Dedifferentiated amniotic fluid mesenchymal stem cell (primary cell): Measurements from ENCODE around the gene RARA.

ENCODE experiments used
- DNase-seq: peaks from one replicate; pipeline ENCODE4 v3.0.0-alpha.2; 2016; ENCODE audit errors: extremely low spot score

The RARA gene

GRCh38 chr17:40309031-40309948 lies at the start of gene RARA:
Gene RARA, plus strand, starts transcription at chr17:40309180. Its CDS starts 22,039 bp downstream, at chr17:40331219.
- DNase-seq, result no peak

GRCh38 chr17:40259505-40259904 lies 49.5 kb upstream of the RARA start:
- DNase-seq, result no peak

GRCh38 chr17:40260528-40260927 lies 48.5 kb upstream of the RARA start:
- no peak for DNase-seq

GRCh38 chr17:40264458-40265185 lies 44.4 kb upstream of the RARA start:
- DNase-seq, result no peak

- DNase-seq, result no peak
These were observed 43.6 kb upstream of the RARA start for GRCh38 chr17:40265337-40265736.

GRCh38 chr17:40266882-40267281 lies 42.1 kb upstream of the RARA start:
- DNase-seq, result no peak

- DNase-seq, result no peak
These were observed 40.8 kb upstream of the RARA start for GRCh38 chr17:40268141-40268712.

GRCh38 chr17:40278414-40278813 lies 30.6 kb upstream of the RARA start:
- DNase-seq, result no peak

- no peak for DNase-seq
These were observed 29.6 kb upstream of the RARA start for GRCh38 chr17:40279402-40279801.

GRCh38 chr17:40281663-40282062 lies 27.3 kb upstream of the RARA start:
- DNase-seq, result no peak

- peak; percentile 69 for DNase-seq
These were observed 25.3 kb upstream of the RARA start for GRCh38 chr17:40283662-40284061.

GRCh38 chr17:40284085-40284713 lies 24.8 kb upstream of the RARA start:
- peak; percentile 79 for DNase-seq

- DNase-seq, result no peak
These were observed 22.5 kb upstream of the RARA start for GRCh38 chr17:40286473-40286872.

GRCh38 chr17:40287159-40287493 lies 21.9 kb upstream of the RARA start:
- DNase-seq, result no peak

GRCh38 chr17:40287494-40288369 lies 21.2 kb upstream of the RARA start, which contains the start of gene CDC6:
Gene CDC6, plus strand, starts transcription at chr17:40287879. Its CDS starts 1,542 bp downstream, at chr17:40289421.
- DNase-seq, result peak; percentile 100

GRCh38 chr17:40290629-40291280 lies 18.2 kb upstream of the RARA start:
- peak; percentile 96 for DNase-seq

- DNase-seq, result no peak
These were observed 17.7 kb upstream of the RARA start for GRCh38 chr17:40291281-40291664.

- DNase-seq, result no peak
These were observed 15.6 kb upstream of the RARA start for GRCh38 chr17:40293363-40293762.

- DNase-seq, result no peak
These were observed 13.2 kb upstream of the RARA start for GRCh38 chr17:40295488-40296436.
